Dedifferentiated amniotic fluid mesenchymal stem cell (primary cell): ENCODE results near the gene CACNA2D3.

Experiments
- DNase-seq: peaks from one replicate; pipeline ENCODE4 v3.0.0-alpha.2; 2016; ENCODE audit errors: extremely low spot score

The CACNA2D3 gene

GRCh38 chr3:54915181-54915580 lies 792.8 kb downstream of the CACNA2D3 start:
- no peak for DNase-seq

GRCh38 chr3:54915976-54916375 lies 793.6 kb downstream of the CACNA2D3 start:
- no peak for DNase-seq

- DNase-seq = no peak
These were observed 794.4 kb downstream of the CACNA2D3 start for GRCh38 chr3:54916732-54917131.

GRCh38 chr3:54917174-54917573 lies 794.8 kb downstream of the CACNA2D3 start:
- peak; percentile 73 for DNase-seq

GRCh38 chr3:54917862-54918261 lies 795.5 kb downstream of the CACNA2D3 start:
- DNase-seq = peak; percentile 55

- DNase-seq = no peak
These were observed 796.2 kb downstream of the CACNA2D3 start for GRCh38 chr3:54918516-54918915.

GRCh38 chr3:54928046-54928770 lies 805.9 kb downstream of the CACNA2D3 start, which contains the start of gene LRTM1:
TSS of gene LRTM1 (minus strand) at chr3:54928059. CDS start at chr3:54927911, 148 bp downstream.
- no peak for DNase-seq

- DNase-seq = no peak
These were observed 808.8 kb downstream of the CACNA2D3 start for GRCh38 chr3:54931182-54931581.

- no peak for DNase-seq
These were observed 810.3 kb downstream of the CACNA2D3 start for GRCh38 chr3:54932606-54933005.

GRCh38 chr3:54935869-54936268 lies 813.5 kb downstream of the CACNA2D3 start:
- no peak for DNase-seq

GRCh38 chr3:54936561-54936960 lies 814.2 kb downstream of the CACNA2D3 start:
- DNase-seq = no peak

- DNase-seq = no peak
These were observed 817.4 kb downstream of the CACNA2D3 start for GRCh38 chr3:54939557-54940300.

GRCh38 chr3:54940971-54941370 lies 818.6 kb downstream of the CACNA2D3 start:
- DNase-seq = no peak

GRCh38 chr3:54941690-54942362 lies 819.5 kb downstream of the CACNA2D3 start:
- no peak for DNase-seq

- DNase-seq = no peak
These were observed 827.2 kb downstream of the CACNA2D3 start for GRCh38 chr3:54949491-54950044.

- no peak for DNase-seq
These were observed 828.1 kb downstream of the CACNA2D3 start for GRCh38 chr3:54950391-54951003.

- peak; percentile 85 for DNase-seq
These were observed 829.1 kb downstream of the CACNA2D3 start for GRCh38 chr3:54951405-54951804.

- DNase-seq = peak; percentile 34
These were observed 831.7 kb downstream of the CACNA2D3 start for GRCh38 chr3:54954022-54954421.

- DNase-seq = peak; percentile 25
These were observed 832.2 kb downstream of the CACNA2D3 start for GRCh38 chr3:54954521-54954920.

GRCh38 chr3:54955496-54955895 lies 833.1 kb downstream of the CACNA2D3 start:
- DNase-seq = no peak

- no peak for DNase-seq
These were observed 833.6 kb downstream of the CACNA2D3 start for GRCh38 chr3:54955941-54956340.

- no peak for DNase-seq
These were observed 835.4 kb downstream of the CACNA2D3 start for GRCh38 chr3:54957711-54958110.
